Retinal pigment epithelial cell (primary cell): ENCODE results near the gene UGT1A3.

ENCODE experiments used
- DNase-seq: peaks from one replicate; pipeline ENCODE4 v3.0.0-alpha.2; 2010; ENCODE audit warnings: low read depth
- H3K4me3 ChIP-seq: 2 replicates; pipeline ENCODE4 v1.5.1; 2011; ENCODE audit warnings: mild to moderate bottlenecking, low read length, control low read depth, moderate library complexity
- TF ChIP-seq, protein P1 (sequence below): conservative IDR thresholded peaks from 2 replicates; pipeline ENCODE4 v1.5.1; 2011; ENCODE audit warnings: low read depth, low read length, control low read depth, inconsistent platforms

UGT1A3 gene

GRCh38 chr2:233772583-233772982, 43.7 kb downstream of the UGT1A3 start:
- TF ChIP-seq, protein P1, sequence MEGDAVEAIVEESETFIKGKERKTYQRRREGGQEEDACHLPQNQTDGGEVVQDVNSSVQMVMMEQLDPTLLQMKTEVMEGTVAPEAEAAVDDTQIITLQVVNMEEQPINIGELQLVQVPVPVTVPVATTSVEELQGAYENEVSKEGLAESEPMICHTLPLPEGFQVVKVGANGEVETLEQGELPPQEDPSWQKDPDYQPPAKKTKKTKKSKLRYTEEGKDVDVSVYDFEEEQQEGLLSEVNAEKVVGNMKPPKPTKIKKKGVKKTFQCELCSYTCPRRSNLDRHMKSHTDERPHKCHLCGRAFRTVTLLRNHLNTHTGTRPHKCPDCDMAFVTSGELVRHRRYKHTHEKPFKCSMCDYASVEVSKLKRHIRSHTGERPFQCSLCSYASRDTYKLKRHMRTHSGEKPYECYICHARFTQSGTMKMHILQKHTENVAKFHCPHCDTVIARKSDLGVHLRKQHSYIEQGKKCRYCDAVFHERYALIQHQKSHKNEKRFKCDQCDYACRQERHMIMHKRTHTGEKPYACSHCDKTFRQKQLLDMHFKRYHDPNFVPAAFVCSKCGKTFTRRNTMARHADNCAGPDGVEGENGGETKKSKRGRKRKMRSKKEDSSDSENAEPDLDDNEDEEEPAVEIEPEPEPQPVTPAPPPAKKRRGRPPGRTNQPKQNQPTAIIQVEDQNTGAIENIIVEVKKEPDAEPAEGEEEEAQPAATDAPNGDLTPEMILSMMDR, result no peak
- H3K4me3 ChIP-seq, result no peak overlapping the region
- no peak for DNase-seq

- DNase-seq, result no peak
- TF ChIP-seq, protein P1, result no peak
- H3K4me3 ChIP-seq, result no peak overlapping the region
Observed at GRCh38 chr2:233773854-233774253, 45.0 kb downstream of the UGT1A3 start.

GRCh38 chr2:233775414-233775813, 46.6 kb downstream of the UGT1A3 start:
- TF ChIP-seq, protein P1, result no peak
- H3K4me3 ChIP-seq, result no peak overlapping the region
- DNase-seq, result no peak

DNA sequence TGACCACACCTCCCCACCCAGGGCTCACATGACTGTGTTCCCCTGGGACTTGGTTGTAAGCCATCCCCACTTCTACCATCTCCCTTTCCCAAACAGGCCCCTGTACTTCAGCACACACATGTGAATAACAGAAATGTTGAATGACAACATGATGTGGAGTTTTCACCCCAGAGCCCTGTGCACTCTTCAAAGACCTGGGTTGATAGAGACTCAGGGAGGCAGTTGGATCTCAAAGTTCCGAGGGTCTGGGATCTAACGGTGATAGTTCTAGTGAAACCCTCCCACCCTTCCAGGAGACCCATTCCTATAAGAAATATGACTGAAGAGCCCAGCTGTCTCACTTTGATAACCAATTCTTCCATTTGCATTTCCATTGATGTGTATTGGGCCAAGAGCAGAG, 49.2 kb downstream of the UGT1A3 start, which contains the start of gene MROH2A:
Gene MROH2A (plus strand): TSS at position 301 of the 400 bp plus-strand sequence. CDS start 1,029 bp downstream, outside the sequence.
- TF ChIP-seq, protein P1, result no peak
- H3K4me3 ChIP-seq, result no peak within 1 kb of the TSS
- DNase-seq, result no peak

- TF ChIP-seq, protein P1, result no peak
- DNase-seq, result no peak
- no peak overlapping the region for H3K4me3 ChIP-seq
Observed at GRCh38 chr2:233779722-233780121, 50.9 kb downstream of the UGT1A3 start.

DNA sequence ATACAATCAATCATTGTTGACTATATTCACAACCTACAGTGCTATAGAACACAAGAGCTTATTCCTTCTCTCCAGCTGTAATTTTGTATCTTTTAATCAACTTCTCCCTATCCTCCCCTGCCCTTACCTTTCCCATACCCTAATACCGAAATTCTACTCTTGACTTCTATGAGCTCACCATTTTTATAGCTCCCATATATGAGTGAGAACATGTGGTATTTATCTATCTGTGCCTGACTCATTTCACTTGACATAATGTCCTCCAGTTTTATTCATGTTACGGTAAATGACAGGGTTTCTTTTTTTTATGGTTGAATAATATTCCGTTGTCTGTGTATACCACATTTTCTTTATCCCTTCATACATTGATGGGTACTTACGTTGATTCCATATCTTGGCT, 51.9 kb downstream of the UGT1A3 start:
- TF ChIP-seq, protein P1, result no peak
- no peak for DNase-seq

DNA sequence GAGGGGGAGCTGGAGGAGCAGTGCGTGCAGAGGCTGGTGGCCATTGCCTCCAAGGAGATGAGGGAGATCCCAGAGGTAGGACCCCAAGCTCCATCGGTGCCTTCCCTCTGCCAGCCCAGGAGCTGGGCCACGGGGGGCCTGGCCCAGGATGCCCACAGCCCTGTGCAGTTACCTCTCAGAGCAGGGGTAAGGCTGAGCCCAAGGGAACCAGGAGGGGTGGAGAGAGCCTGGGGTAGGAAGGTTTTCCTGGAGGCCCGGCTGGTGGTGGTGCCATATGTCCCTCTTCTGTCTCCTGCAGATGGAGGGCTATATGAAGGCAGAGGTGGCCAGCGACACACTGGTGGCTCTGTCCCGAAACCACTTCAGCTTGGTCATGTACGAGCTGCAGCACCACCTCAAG, 60.7 kb downstream of the UGT1A3 start:
- no peak for DNase-seq
- TF ChIP-seq, protein P1, result no peak
- H3K4me3 ChIP-seq, result no peak overlapping the region

More for the DNA sequence above, 51.9 kb downstream of the UGT1A3 start:
- no peak overlapping the region for H3K4me3 ChIP-seq
